ENCODE measurements around the gene MICB.
"Not testable (repeated sequence)": the region's sequence is repeated elsewhere in the genome, so short reads cannot be mapped to it uniquely, and the experiment has no call there.

Gene MICB

GRCh38 chr6:31541658-31542521 lies 43.9 kb downstream of the MICB start, which contains the start of gene DDX39B:
TSS of gene DDX39B (minus strand) at chr6:31542003. CDS start at chr6:31540532, 1,471 bp downstream.
- Histone ChIP-seq H3K9me3 (ENCODE audit: low read length) (no peaks in the 10 kb centered on the region), H3K27me3 (ENCODE audit: insufficient read depth, low read length) (no peaks in the 10 kb centered on the region), H3K4me1 (ENCODE audit: insufficient read depth, low read length) (peaks cover 42% of the 10 kb centered on the region), H2AFZ (ENCODE audit: low read depth, low read length) (peak within 1 kb of the TSS; percentile 20), H3K4me3 (ENCODE audit: low read length) (peak within 1 kb of the TSS; percentile 95), H3K36me3 (ENCODE audit: insufficient read depth, low read length) (peaks cover 38% of the 10 kb centered on the region)

GRCh38 chr6:31543639-31544038 lies 45.7 kb downstream of the MICB start:
- no peak overlapping the region for H3K4me3 ChIP-seq (ENCODE audit: low read length)
- H2AFZ ChIP-seq (ENCODE audit: low read depth, low read length) = no peak overlapping the region
- peaks cover 31% of the 10 kb centered on the region for H3K36me3 ChIP-seq (ENCODE audit: insufficient read depth, low read length)
- H3K9me3 ChIP-seq (ENCODE audit: low read length) = no peaks in the 10 kb centered on the region
- H3K27me3 ChIP-seq (ENCODE audit: insufficient read depth, low read length) = no peaks in the 10 kb centered on the region
- H3K4me1 ChIP-seq (ENCODE audit: insufficient read depth, low read length) = peaks cover 47% of the 10 kb centered on the region

- Histone ChIP-seq H3K27me3 (ENCODE audit: insufficient read depth, low read length) (no peaks in the 10 kb centered on the region), H3K4me3 (ENCODE audit: low read length) (no peak overlapping the region), H3K9me3 (ENCODE audit: low read length) (no peaks in the 10 kb centered on the region), H2AFZ (ENCODE audit: low read depth, low read length) (no peak overlapping the region), H3K4me1 (ENCODE audit: insufficient read depth, low read length) (peaks cover 36% of the 10 kb centered on the region), H3K36me3 (ENCODE audit: insufficient read depth, low read length) (peaks cover 31% of the 10 kb centered on the region)
Measured at GRCh38 chr6:31544676-31545075, 46.7 kb downstream of the MICB start.

GRCh38 chr6:31545291-31545690 lies 47.3 kb downstream of the MICB start:
- Histone ChIP-seq H3K9me3 (ENCODE audit: low read length) (no peaks in the 10 kb centered on the region), H3K36me3 (ENCODE audit: insufficient read depth, low read length) (peaks cover 26% of the 10 kb centered on the region), H2AFZ (ENCODE audit: low read depth, low read length) (no peak overlapping the region), H3K4me3 (ENCODE audit: low read length) (peak overlapping the region; percentile 59), H3K4me1 (ENCODE audit: insufficient read depth, low read length) (peaks cover 30% of the 10 kb centered on the region), H3K27me3 (ENCODE audit: insufficient read depth, low read length) (no peaks in the 10 kb centered on the region)

- peaks cover 26% of the 10 kb centered on the region for H3K36me3 ChIP-seq (ENCODE audit: insufficient read depth, low read length)
- peak within 1 kb of the TSS; percentile 59 for H3K4me3 ChIP-seq (ENCODE audit: low read length)
- no peaks in the 10 kb centered on the region for H3K27me3 ChIP-seq (ENCODE audit: insufficient read depth, low read length)
- peaks cover 24% of the 10 kb centered on the region for H3K4me1 ChIP-seq (ENCODE audit: insufficient read depth, low read length)
- H2AFZ ChIP-seq (ENCODE audit: low read depth, low read length) = peak within 1 kb of the TSS; percentile 70
- no peaks in the 10 kb centered on the region for H3K9me3 ChIP-seq (ENCODE audit: low read length)
Measured at GRCh38 chr6:31546339-31546957, 48.5 kb downstream of the MICB start, which contains the start of gene ATP6V1G2. TSS of gene ATP6V1G2 (minus strand) at chr6:31546608. CDS start at chr6:31546559, 49 bp downstream.

GRCh38 chr6:31546958-31547726 lies 49.2 kb downstream of the MICB start, which contains the start of gene NFKBIL1:
TSS of gene NFKBIL1 (plus strand) at chr6:31547608. CDS start at chr6:31547695, 87 bp downstream.
- Histone ChIP-seq H3K27me3 (ENCODE audit: insufficient read depth, low read length) (no peaks in the 10 kb centered on the region), H3K9me3 (ENCODE audit: low read length) (no peaks in the 10 kb centered on the region), H3K4me1 (ENCODE audit: insufficient read depth, low read length) (peaks cover 24% of the 10 kb centered on the region), H3K4me3 (ENCODE audit: low read length) (peak within 1 kb of the TSS; percentile 59), H2AFZ (ENCODE audit: low read depth, low read length) (peak within 1 kb of the TSS; percentile 70), H3K36me3 (ENCODE audit: insufficient read depth, low read length) (peaks cover 26% of the 10 kb centered on the region)

- H3K27me3 ChIP-seq (ENCODE audit: insufficient read depth, low read length) = no peaks in the 10 kb centered on the region
- H3K4me3 ChIP-seq (ENCODE audit: low read length) = peak overlapping the region; percentile 59
- no peak overlapping the region for H2AFZ ChIP-seq (ENCODE audit: low read depth, low read length)
- peaks cover 22% of the 10 kb centered on the region for H3K4me1 ChIP-seq (ENCODE audit: insufficient read depth, low read length)
- peaks cover 26% of the 10 kb centered on the region for H3K36me3 ChIP-seq (ENCODE audit: insufficient read depth, low read length)
- no peaks in the 10 kb centered on the region for H3K9me3 ChIP-seq (ENCODE audit: low read length)
Measured at GRCh38 chr6:31547727-31548543, 50.0 kb downstream of the MICB start.

GRCh38 chr6:31548544-31548873 lies 50.6 kb downstream of the MICB start:
- peak overlapping the region; percentile 59 for H3K4me3 ChIP-seq (ENCODE audit: low read length)
- H3K4me1 ChIP-seq (ENCODE audit: insufficient read depth, low read length) = peaks cover 20% of the 10 kb centered on the region
- H2AFZ ChIP-seq (ENCODE audit: low read depth, low read length) = no peak overlapping the region
- no peaks in the 10 kb centered on the region for H3K27me3 ChIP-seq (ENCODE audit: insufficient read depth, low read length)
- no peaks in the 10 kb centered on the region for H3K9me3 ChIP-seq (ENCODE audit: low read length)
- peaks cover 31% of the 10 kb centered on the region for H3K36me3 ChIP-seq (ENCODE audit: insufficient read depth, low read length)

GRCh38 chr6:31551371-31551770 lies 53.4 kb downstream of the MICB start:
- not testable (repeated sequence) for H2AFZ ChIP-seq (ENCODE audit: low read depth, low read length); H3K9me3 ChIP-seq (ENCODE audit: low read length); H3K4me1 ChIP-seq (ENCODE audit: insufficient read depth, low read length); H3K27me3 ChIP-seq (ENCODE audit: insufficient read depth, low read length); H3K4me3 ChIP-seq (ENCODE audit: low read length)
- peaks cover 46% of the 10 kb centered on the region for H3K36me3 ChIP-seq (ENCODE audit: insufficient read depth, low read length)

GRCh38 chr6:31556307-31556706 lies 58.4 kb downstream of the MICB start:
- Histone ChIP-seq H3K27me3 (ENCODE audit: insufficient read depth, low read length) (no peaks in the 10 kb centered on the region), H3K4me3 (ENCODE audit: low read length) (no peak overlapping the region), H2AFZ (ENCODE audit: low read depth, low read length) (no peak overlapping the region), H3K36me3 (ENCODE audit: insufficient read depth, low read length) (peaks cover 64% of the 10 kb centered on the region), H3K4me1 (ENCODE audit: insufficient read depth, low read length) (no peaks in the 10 kb centered on the region), H3K9me3 (ENCODE audit: low read length) (no peaks in the 10 kb centered on the region)

- H3K4me3 ChIP-seq (ENCODE audit: low read length) = no peak overlapping the region
- peaks cover 62% of the 10 kb centered on the region for H3K36me3 ChIP-seq (ENCODE audit: insufficient read depth, low read length)
- H2AFZ ChIP-seq (ENCODE audit: low read depth, low read length) = no peak overlapping the region
- no peaks in the 10 kb centered on the region for H3K9me3 ChIP-seq (ENCODE audit: low read length)
- H3K4me1 ChIP-seq (ENCODE audit: insufficient read depth, low read length) = no peaks in the 10 kb centered on the region
- H3K27me3 ChIP-seq (ENCODE audit: insufficient read depth, low read length) = no peaks in the 10 kb centered on the region
Measured at GRCh38 chr6:31557443-31558317, 59.7 kb downstream of the MICB start.

GRCh38 chr6:31558318-31558625 lies 60.3 kb downstream of the MICB start:
- peaks cover 59% of the 10 kb centered on the region for H3K36me3 ChIP-seq (ENCODE audit: insufficient read depth, low read length)
- H3K4me1 ChIP-seq (ENCODE audit: insufficient read depth, low read length) = no peaks in the 10 kb centered on the region
- no peak overlapping the region for H2AFZ ChIP-seq (ENCODE audit: low read depth, low read length)
- H3K9me3 ChIP-seq (ENCODE audit: low read length) = no peaks in the 10 kb centered on the region
- no peaks in the 10 kb centered on the region for H3K27me3 ChIP-seq (ENCODE audit: insufficient read depth, low read length)
- H3K4me3 ChIP-seq (ENCODE audit: low read length) = no peak overlapping the region

Measured in neuron (in vitro differentiated cells).